ENCODE measurements around the gene EYS. TPM values are rescaled to one million over a fixed set of nuclear protein-coding genes. Genes with fewer than 3 reads are reported as not detected.

The EYS gene
- total RNA-seq, 1 experiment from 2014 or later, result not detected

DNA sequence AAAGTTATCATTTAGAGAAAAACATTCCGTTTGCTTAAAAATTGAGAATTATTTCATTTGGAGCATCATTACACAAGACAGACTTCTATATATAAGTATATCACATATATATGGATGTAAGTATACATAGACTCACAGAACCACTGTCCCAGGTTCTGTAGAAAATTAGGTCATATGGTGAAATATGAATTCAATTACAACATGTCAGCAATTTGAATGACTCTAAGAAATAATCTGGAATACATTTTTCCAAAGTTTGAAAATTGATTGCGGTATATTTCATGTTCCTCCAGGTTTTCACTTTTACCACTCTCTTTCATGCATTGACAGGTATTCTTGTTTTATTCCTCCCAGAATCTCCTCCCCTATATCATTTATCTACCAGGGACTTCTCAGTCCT, 1179.1 kb downstream of the EYS start:
- Histone ChIP-seq H2BK5ac (ENCODE audit: insufficient read length, low read length) (no peak overlapping the region), H3K79me1 (ENCODE audit: insufficient read depth, low read depth, low read length, poor library complexity, severe bottlenecking) (no peaks in the 10 kb centered on the region), H3K56ac (ENCODE audit: insufficient read length, low read depth, low read length) (no peak overlapping the region), H3K14ac (ENCODE audit: insufficient read depth, low read length) (no peak overlapping the region), H3K27ac (ENCODE audit: insufficient read length, low read depth, low read length) (no peak overlapping the region), H4K91ac (ENCODE audit: insufficient read length, low read depth, low read length) (no peak overlapping the region), H2BK20ac (ENCODE audit: low read depth, low read length, poor library complexity, severe bottlenecking) (no peak overlapping the region), H3K23ac (ENCODE audit: insufficient read length, low read depth, low read length) (no peak overlapping the region), H3K23me2 (ENCODE audit: insufficient read length, low read depth, low read length, poor library complexity, severe bottlenecking) (no peaks in the 10 kb centered on the region), H3K27me3 (ENCODE audit: insufficient read depth, low read length) (no peaks in the 10 kb centered on the region), H4K8ac (replicated peaks; ENCODE audit: insufficient read length, low read depth, low read length) (no peak overlapping the region), H2BK12ac (ENCODE audit: insufficient read length, low read depth, low read length) (no peak overlapping the region), H3K4me1 (ENCODE audit: insufficient read depth, low read length) (no peaks in the 10 kb centered on the region), H3K18ac (ENCODE audit: insufficient read length, low read depth, low read length) (no peak overlapping the region), H3K4ac (ENCODE audit: low read depth, low read length) (no peak overlapping the region), H2AK5ac (ENCODE audit: insufficient read length, low read length) (no peak overlapping the region), H3T11ph (ENCODE audit: low read length) (no peak overlapping the region), H3K4me2 (ENCODE audit: insufficient read depth, insufficient read length, low read length) (no peak overlapping the region), H3K79me2 (ENCODE audit: insufficient read depth, low read length) (no peaks in the 10 kb centered on the region), H4K5ac (ENCODE audit: insufficient read length, low read depth, low read length) (no peak overlapping the region), H2BK15ac (ENCODE audit: low read depth, low read length) (no peak overlapping the region), H3K9me3 (ENCODE audit: control insufficient read depth, low read depth, low read length) (no peaks in the 10 kb centered on the region), H2BK120ac (ENCODE audit: low read depth, low read length, poor library complexity, severe bottlenecking) (no peak overlapping the region), H4K20me1 (ENCODE audit: control insufficient read depth, insufficient read depth, insufficient read length) (no peaks in the 10 kb centered on the region), H2AFZ (ENCODE audit: low read length) (no peak overlapping the region), H3K9ac (ENCODE audit: extremely low read depth, insufficient read length, low read length) (no peak overlapping the region)
- WGBS (ENCODE audit: extremely low coverage, insufficient read length, low lambda C conversion rate), result no CpG with 5 or more reads among the region's 2 CpGs
- no peaks in the 10 kb centered on the region for H3K36me3 Mint-ChIP-seq (ENCODE audit: insufficient read depth in 1 of 3, low read depth in 3 of 3)
- H3K27me3 Mint-ChIP-seq (ENCODE audit: low read depth), result no peaks in the 10 kb centered on the region
- H3K27ac Mint-ChIP-seq, result no peak overlapping the region
- DNase-seq, result no peak
- no peaks in the 10 kb centered on the region; a peak in 1 of 5 replicates for H3K9me3 Mint-ChIP-seq
- TF ChIP-seq, protein P1, sequence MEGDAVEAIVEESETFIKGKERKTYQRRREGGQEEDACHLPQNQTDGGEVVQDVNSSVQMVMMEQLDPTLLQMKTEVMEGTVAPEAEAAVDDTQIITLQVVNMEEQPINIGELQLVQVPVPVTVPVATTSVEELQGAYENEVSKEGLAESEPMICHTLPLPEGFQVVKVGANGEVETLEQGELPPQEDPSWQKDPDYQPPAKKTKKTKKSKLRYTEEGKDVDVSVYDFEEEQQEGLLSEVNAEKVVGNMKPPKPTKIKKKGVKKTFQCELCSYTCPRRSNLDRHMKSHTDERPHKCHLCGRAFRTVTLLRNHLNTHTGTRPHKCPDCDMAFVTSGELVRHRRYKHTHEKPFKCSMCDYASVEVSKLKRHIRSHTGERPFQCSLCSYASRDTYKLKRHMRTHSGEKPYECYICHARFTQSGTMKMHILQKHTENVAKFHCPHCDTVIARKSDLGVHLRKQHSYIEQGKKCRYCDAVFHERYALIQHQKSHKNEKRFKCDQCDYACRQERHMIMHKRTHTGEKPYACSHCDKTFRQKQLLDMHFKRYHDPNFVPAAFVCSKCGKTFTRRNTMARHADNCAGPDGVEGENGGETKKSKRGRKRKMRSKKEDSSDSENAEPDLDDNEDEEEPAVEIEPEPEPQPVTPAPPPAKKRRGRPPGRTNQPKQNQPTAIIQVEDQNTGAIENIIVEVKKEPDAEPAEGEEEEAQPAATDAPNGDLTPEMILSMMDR (conservative IDR thresholded peaks at IDR 0.05), result no peak
- H3K4me3 Mint-ChIP-seq, result no peak overlapping the region
- peaks cover 7 to 8% of the 10 kb centered on the region in 2 experiments for H3K4me1 Mint-ChIP-seq
